Erythroblast (primary cell): ENCODE measurements around the gene CDC14B.
"Not testable (repeated sequence)": the region's sequence is repeated elsewhere in the genome, so short reads cannot be mapped to it uniquely, and the experiment has no call there.

Experiments used
- GATA1 ChIP-seq: IDR thresholded peaks from 2 replicates; pipeline ENCODE4 v1.6.1; 2011; ENCODE audit warnings: low read depth, mild to moderate bottlenecking, control low read depth, low read length, moderate library complexity
- POLR2A ChIP-seq: IDR thresholded peaks from 2 replicates; pipeline ENCODE4 v1.6.1; 2011; ENCODE audit warnings: mild to moderate bottlenecking, low read length

GRCh38 chr9:96543131-96543530 is 76.5 kb downstream of the CDC14B start:
- TF ChIP-seq POLR2A, GATA1: not testable (repeated sequence)
